Measurements from ENCODE around the gene LITAF.

LITAF gene

GRCh38 chr16:11627292-11627663 lies 40.6 kb upstream of the LITAF start:
- no peak for DNase-seq (ENCODE audit: low spot score)
- TF ChIP-seq, protein P1, sequence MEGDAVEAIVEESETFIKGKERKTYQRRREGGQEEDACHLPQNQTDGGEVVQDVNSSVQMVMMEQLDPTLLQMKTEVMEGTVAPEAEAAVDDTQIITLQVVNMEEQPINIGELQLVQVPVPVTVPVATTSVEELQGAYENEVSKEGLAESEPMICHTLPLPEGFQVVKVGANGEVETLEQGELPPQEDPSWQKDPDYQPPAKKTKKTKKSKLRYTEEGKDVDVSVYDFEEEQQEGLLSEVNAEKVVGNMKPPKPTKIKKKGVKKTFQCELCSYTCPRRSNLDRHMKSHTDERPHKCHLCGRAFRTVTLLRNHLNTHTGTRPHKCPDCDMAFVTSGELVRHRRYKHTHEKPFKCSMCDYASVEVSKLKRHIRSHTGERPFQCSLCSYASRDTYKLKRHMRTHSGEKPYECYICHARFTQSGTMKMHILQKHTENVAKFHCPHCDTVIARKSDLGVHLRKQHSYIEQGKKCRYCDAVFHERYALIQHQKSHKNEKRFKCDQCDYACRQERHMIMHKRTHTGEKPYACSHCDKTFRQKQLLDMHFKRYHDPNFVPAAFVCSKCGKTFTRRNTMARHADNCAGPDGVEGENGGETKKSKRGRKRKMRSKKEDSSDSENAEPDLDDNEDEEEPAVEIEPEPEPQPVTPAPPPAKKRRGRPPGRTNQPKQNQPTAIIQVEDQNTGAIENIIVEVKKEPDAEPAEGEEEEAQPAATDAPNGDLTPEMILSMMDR (IDR thresholded peaks at IDR 0.05; ENCODE audit: extremely low read depth, insufficient read depth, missing control alignments) = no peak
- in situ Hi-C loops (cut with MboI; ENCODE audit: low pct_unique_long_range_greater_than_20kb, low sequenced_read_pairs, unreplicated experiment) = no loop called here

GRCh38 chr16:11626657-11627291 lies 40.1 kb upstream of the LITAF start:
- DNase-seq (ENCODE audit: low spot score) = no peak
- TF ChIP-seq, protein P1 (IDR thresholded peaks at IDR 0.05; ENCODE audit: extremely low read depth, insufficient read depth, missing control alignments) = no peak
- in situ Hi-C loops (cut with MboI; ENCODE audit: low pct_unique_long_range_greater_than_20kb, low sequenced_read_pairs, unreplicated experiment) = no loop called here

GRCh38 chr16:11625769-11626168 lies 39.0 kb upstream of the LITAF start:
- DNase-seq (ENCODE audit: low spot score) = no peak
- TF ChIP-seq, protein P1 (IDR thresholded peaks at IDR 0.05; ENCODE audit: extremely low read depth, insufficient read depth, missing control alignments) = no peak
- in situ Hi-C loops (cut with MboI; ENCODE audit: low pct_unique_long_range_greater_than_20kb, low sequenced_read_pairs, unreplicated experiment) = no loop called here

DNA sequence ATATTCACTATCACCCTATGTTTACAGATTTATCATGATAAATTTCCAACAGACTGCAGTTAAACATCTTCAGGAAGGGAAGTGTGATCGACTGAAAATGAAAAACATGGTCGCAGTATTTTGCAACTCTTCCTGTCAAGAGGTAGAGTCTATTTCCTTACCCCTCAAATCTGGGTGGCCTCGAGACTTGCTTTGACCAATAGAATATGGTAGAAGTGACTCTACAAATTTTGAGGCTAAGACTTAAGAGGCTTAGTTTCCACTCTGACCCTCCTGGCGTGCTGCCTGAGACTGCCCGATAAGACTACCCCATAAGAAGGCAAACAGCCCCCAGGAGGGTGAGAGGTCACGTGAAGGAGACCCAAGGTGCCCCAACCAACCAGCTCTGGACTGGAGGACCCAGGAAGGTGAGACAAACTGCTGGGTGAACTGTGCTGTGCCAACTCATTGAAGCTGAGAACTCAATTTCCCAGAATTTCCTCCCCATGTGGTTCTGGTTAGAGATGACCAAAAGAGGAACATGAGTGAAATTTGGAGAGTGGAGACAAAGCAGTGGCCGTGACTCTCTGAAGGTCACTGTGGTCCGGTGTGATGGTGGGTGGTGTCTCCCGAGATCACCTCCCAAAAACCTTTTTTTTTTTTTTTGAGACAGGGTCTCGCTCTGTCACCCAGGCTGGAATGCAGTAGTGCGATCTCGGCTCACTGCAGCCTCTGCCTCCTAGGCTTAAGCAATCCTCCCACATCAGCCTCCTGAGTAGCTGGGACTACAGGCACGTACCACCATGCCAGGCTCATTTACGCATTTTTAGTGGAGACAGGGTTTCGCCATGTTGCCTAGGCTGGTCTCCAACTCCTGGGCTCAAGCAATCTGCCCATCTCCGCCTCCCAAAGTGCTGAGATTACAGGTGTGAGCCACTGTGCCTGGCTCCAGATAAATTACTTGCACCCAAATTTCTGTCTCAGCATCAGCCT lies 38.2 kb upstream of the LITAF start:
- in situ Hi-C loops (cut with MboI; ENCODE audit: low pct_unique_long_range_greater_than_20kb, low sequenced_read_pairs, unreplicated experiment) = no loop called here
- TF ChIP-seq, protein P1 (IDR thresholded peaks at IDR 0.05; ENCODE audit: extremely low read depth, insufficient read depth, missing control alignments) = no peak
- no peak for DNase-seq (ENCODE audit: low spot score)

GRCh38 chr16:11624205-11624604 lies 37.5 kb upstream of the LITAF start:
- DNase-seq (ENCODE audit: low spot score) = no peak
- TF ChIP-seq, protein P1 (IDR thresholded peaks at IDR 0.05; ENCODE audit: extremely low read depth, insufficient read depth, missing control alignments) = no peak
- in situ Hi-C loops (cut with MboI; ENCODE audit: low pct_unique_long_range_greater_than_20kb, low sequenced_read_pairs, unreplicated experiment) = no loop called here

DNA sequence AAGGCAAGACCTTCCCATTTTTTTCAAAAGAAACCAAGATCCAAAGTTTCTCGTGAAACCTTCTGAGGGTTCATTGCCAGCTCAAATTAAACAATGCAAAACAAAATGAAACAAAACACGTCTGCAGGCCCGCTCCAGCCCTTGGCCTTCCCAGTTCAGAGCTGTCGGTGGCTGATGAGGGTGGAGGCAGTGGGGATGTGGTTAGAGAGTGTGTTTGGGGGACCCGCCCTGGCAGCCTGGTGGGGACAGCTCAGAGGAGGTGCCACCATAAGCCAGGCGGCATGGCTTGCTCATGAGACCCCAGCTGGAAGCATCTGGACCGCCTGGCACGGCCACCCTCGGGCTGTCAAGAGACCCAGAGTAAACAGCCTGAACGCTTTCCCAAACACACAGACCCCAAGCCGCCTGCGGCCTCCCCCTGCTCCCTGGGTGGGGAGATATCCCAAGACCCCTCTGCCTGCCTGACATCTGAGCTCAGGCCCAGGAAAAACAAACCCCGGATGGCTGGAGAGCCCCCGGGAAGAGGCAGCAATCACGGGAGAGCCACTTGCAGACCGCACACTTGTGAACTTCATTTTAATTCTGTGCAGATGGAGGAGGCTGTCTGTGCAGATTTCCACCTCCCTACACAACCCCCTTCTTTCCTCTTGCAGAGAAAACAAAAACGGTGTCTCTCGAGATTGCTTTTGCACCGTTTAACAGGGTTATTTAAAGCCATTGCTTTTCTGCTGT lies 35.4 kb upstream of the LITAF start:
- no peak for DNase-seq (ENCODE audit: low spot score)
- in situ Hi-C loops (cut with MboI; ENCODE audit: low pct_unique_long_range_greater_than_20kb, low sequenced_read_pairs, unreplicated experiment) = no loop called here
- TF ChIP-seq, protein P1 (IDR thresholded peaks at IDR 0.05; ENCODE audit: extremely low read depth, insufficient read depth, missing control alignments) = no peak

Data from GM13977 (cell line).